Activated T-helper 1 cell treated with anti-CD3 and anti-CD28 coated beads, Interleukin-2, amount 50 U/mL, for 16 hours (primary cell): ENCODE data around the gene TOMM70.
"Not testable (repeated sequence)": the region's sequence is repeated elsewhere in the genome, so short reads cannot be mapped to it uniquely, and the experiment has no call there.

Source experiments
- DNase-seq, 2 donors: peaks; one replicate each; pipeline ENCODE4 v3.0.0-alpha.2; 2020; ENCODE audit warnings: low read depth in 1 of 2, low spot score in 1 of 2

TOMM70 gene

GRCh38 chr3:100400780-100401673 lies at the start of gene TOMM70, which contains the start of gene LNP1:
Gene TOMM70 (minus strand): TSS chr3:100401089. CDS start chr3:100400949, 140 bp downstream.
Gene LNP1 (plus strand): TSS chr3:100401539. CDS start chr3:100429730, 28,191 bp downstream.
- DNase-seq: peak; percentile 81 to 86

- no peak for DNase-seq
These were observed 48.3 kb upstream of the TOMM70 start for GRCh38 chr3:100449214-100449613.

- DNase-seq: no peak
These were observed 47.2 kb upstream of the TOMM70 start for GRCh38 chr3:100448079-100448478.

GRCh38 chr3:100447067-100447466 lies 46.2 kb upstream of the TOMM70 start:
- not testable (repeated sequence) for DNase-seq

- no peak for DNase-seq
These were observed 42.8 kb upstream of the TOMM70 start for GRCh38 chr3:100443690-100444089.

- DNase-seq: no peak
These were observed 40.0 kb upstream of the TOMM70 start for GRCh38 chr3:100440895-100441294.

- DNase-seq: no peak
These were observed 37.7 kb upstream of the TOMM70 start for GRCh38 chr3:100438623-100438974.

GRCh38 chr3:100437721-100438622 lies 37.1 kb upstream of the TOMM70 start:
- no peak for DNase-seq

GRCh38 chr3:100436951-100437350 lies 36.1 kb upstream of the TOMM70 start:
- no peak for DNase-seq

- no peak for DNase-seq
These were observed 28.4 kb upstream of the TOMM70 start for GRCh38 chr3:100429187-100429716.

GRCh38 chr3:100427699-100428098 lies 26.8 kb upstream of the TOMM70 start:
- DNase-seq: no peak

- DNase-seq: no peak
These were observed 25.3 kb upstream of the TOMM70 start for GRCh38 chr3:100426067-100426682.

GRCh38 chr3:100425316-100425715 lies 24.4 kb upstream of the TOMM70 start:
- DNase-seq: no peak

- no peak for DNase-seq
These were observed 23.4 kb upstream of the TOMM70 start for GRCh38 chr3:100424261-100424660.

GRCh38 chr3:100423611-100424010 lies 22.7 kb upstream of the TOMM70 start:
- DNase-seq: no peak

- no peak for DNase-seq
These were observed 20.0 kb upstream of the TOMM70 start for GRCh38 chr3:100420885-100421284.

GRCh38 chr3:100419406-100419805 lies 18.5 kb upstream of the TOMM70 start:
- DNase-seq: no peak

- no peak for DNase-seq
These were observed 16.0 kb upstream of the TOMM70 start for GRCh38 chr3:100416863-100417262.

GRCh38 chr3:100416176-100416575 lies 15.3 kb upstream of the TOMM70 start:
- DNase-seq: no peak

- no peak for DNase-seq
These were observed 12.7 kb upstream of the TOMM70 start for GRCh38 chr3:100413613-100414012.

- no peak for DNase-seq
These were observed 12.2 kb upstream of the TOMM70 start for GRCh38 chr3:100412912-100413590.
